K562 (cell line): ENCODE data around the gene PA2G4. TPM values are rescaled to one million over a fixed set of nuclear protein-coding genes. Genes with fewer than 3 reads are reported as not detected.
A peak's percentile ranks its signal among the peaks of the same experiment; 100 is the strongest.

Source experiments
- ATAC-seq: fragments of 200-7000 bp; cut with Tn5 transposase; 3 replicates; pipeline ENCODE4 v1.9.1; 2020; ENCODE audit warnings: moderate library complexity
- BruUV-seq: library from RNA; stranded (reverse); fragments of 400-500 nt; replicated peaks from 2 replicates; lab custom pipeline; 2021; lab: Mats Ljungman, UMichigan
- CTCF ChIA-PET: fragments of 300-600 bp; formaldehyde crosslinking; extraction: SDS; loops from one replicate; lab custom pipeline; 2021; ENCODE audit warnings: low intra/inter-chr PET ratio; lab: Yijun Ruan, JAX
- POLR2A ChIA-PET: fragments of 300-600, 350-650 bp; sonication (Branson Sonifier 250); formaldehyde crosslinking; extraction: SDS; loops from one replicate; lab custom pipeline; 2021; ENCODE audit warnings: antibody characterized with exemption, inconsistent platforms; lab: Yijun Ruan, JAX
- DNase-seq, 4 experiments: peaks; one replicate each; pipeline versions ENCODE4 v3.0.0 to v3.0.0-alpha.2; 2011 to 2018; ENCODE audit warnings: low spot score in 3 of 4, mixed read lengths in 3 of 4; ENCODE audit errors: extremely low read depth in 1 of 4
- FAIRE-seq: peaks from 2 replicates; lab custom pipeline; 2011; peaks lifted over from hg19 to GRCh38; lab: Jason Lieb, UNC
- H2AFZ ChIP-seq: 2 replicates; pipeline ENCODE4 v1.6.0; 2011; ENCODE audit warnings: low read depth, low read length, control low read depth, inconsistent platforms
- H3K27ac ChIP-seq: fragments of 200-600 bp; 3 replicates; pipeline ENCODE4 v1.8.0; 2011; ENCODE audit warnings: low read depth, mild to moderate bottlenecking, control low read depth, inconsistent platforms, low read length, moderate library complexity, mixed read lengths; ENCODE audit errors: extremely low read depth
- H3K27me3 ChIP-seq, 2 experiments: fragments of 300-600 bp in 1 of 2; 2 replicates in 1 of 2; 3 replicates in 1 of 2; pipeline versions ENCODE4 v1.6.0 to v1.8.0; 2011; ENCODE audit warnings: inconsistent platforms in 2 of 2, low read length in 2 of 2, mild to moderate bottlenecking in 1 of 2, mixed read lengths in 1 of 2, moderate library complexity in 1 of 2; ENCODE audit not compliant: control insufficient read depth in 2 of 2, insufficient read depth in 2 of 2
- H3K36me3 ChIP-seq: fragments of 300-600 bp; 3 replicates; pipeline ENCODE4 v1.8.0; 2011; ENCODE audit warnings: mild to moderate bottlenecking, low read length, inconsistent platforms; ENCODE audit not compliant: control insufficient read depth, insufficient read depth
- H3K4me1 ChIP-seq, 2 experiments: fragments of 200-600 bp in 1 of 2; replicated peaks in 1 of 2; 2 replicates in 1 of 2; 3 replicates in 1 of 2; pipeline versions ENCODE4 v1.5.1 to v1.8.0; 2011; ENCODE audit warnings: inconsistent platforms in 2 of 2, low read length in 2 of 2, mild to moderate bottlenecking in 1 of 2, mixed read lengths in 1 of 2, moderate library complexity in 1 of 2; ENCODE audit not compliant: control insufficient read depth in 2 of 2, insufficient read depth in 2 of 2
- H3K4me2 ChIP-seq: 2 replicates; pipeline ENCODE4 v1.6.1; 2011; ENCODE audit warnings: low read length, control low read depth, inconsistent platforms, mixed read lengths; ENCODE audit not compliant: insufficient read depth
- H3K4me3 ChIP-seq: fragments of 200-600 bp; sonication (generic), shearing (Covaris generic); 2 replicates; pipeline ENCODE4 v1.5.1; 2016; ENCODE audit warnings: control low read depth, inconsistent platforms
- H3K79me2 ChIP-seq: fragments of 200-600 bp; 3 replicates; pipeline ENCODE4 v1.8.0; 2011; ENCODE audit warnings: low read length, inconsistent platforms; ENCODE audit not compliant: control insufficient read depth, insufficient read depth
- H3K9ac ChIP-seq, 2 experiments: 2 replicates each; pipeline versions ENCODE4 v1.6.0 to v1.6.1; 2011; ENCODE audit warnings: low read depth in 2 of 2, low read length in 2 of 2, control low read depth in 1 of 2, inconsistent platforms in 1 of 2, mild to moderate bottlenecking in 1 of 2, mixed read lengths in 1 of 2; ENCODE audit not compliant: insufficient read depth in 1 of 2
- H3K9me1 ChIP-seq: one replicate; pipeline ENCODE4 v1.6.0; 2011; ENCODE audit warnings: inconsistent platforms, mild to moderate bottlenecking, low read length, moderate library complexity; ENCODE audit not compliant: control insufficient read depth, insufficient read depth
- H3K9me3 ChIP-seq: replicated peaks from 2 replicates; pipeline ENCODE4 v1.5.1; 2011; ENCODE audit warnings: low read depth, low read length, inconsistent platforms; ENCODE audit not compliant: control insufficient read depth, insufficient read depth
- H4K20me1 ChIP-seq: replicated peaks from 2 replicates; pipeline ENCODE4 v1.6.1; 2011; ENCODE audit warnings: low read length, inconsistent platforms, mixed read lengths; ENCODE audit not compliant: control insufficient read depth, insufficient read depth
- MAZ ChIP-seq, 2 experiments: fragments of 450-650 bp in 1 of 2; sonication (generic) in 1 of 2; formaldehyde crosslinking; IDR thresholded peaks in 1 of 2; conservative IDR thresholded peaks in 1 of 2; 2 replicates each; pipeline versions ENCODE4 v1.4.0 to v1.5.0; 2020; ENCODE audit warnings: mild to moderate bottlenecking in 1 of 2, missing genetic modification reagents in 1 of 2
- NCOA6 ChIP-seq: fragments of 450-650 bp; IDR thresholded peaks from 2 replicates; pipeline ENCODE4 v1.6.1; 2017; ENCODE audit warnings: mild to moderate bottlenecking
- POLR2A ChIP-seq: fragments of 450-650 bp; conservative IDR thresholded peaks from 2 replicates; pipeline ENCODE4 v1.6.1; 2016
- POLR2AphosphoS2 ChIP-seq: IDR thresholded peaks from 2 replicates; pipeline ENCODE4 v1.6.1; 2012; ENCODE audit warnings: low read length, improper control_type of control experiment
- POLR2AphosphoS5 ChIP-seq: IDR thresholded peaks from 2 replicates; pipeline ENCODE4 v1.6.1; 2011; ENCODE audit warnings: mild to moderate bottlenecking, low read depth, low read length, moderate library complexity; ENCODE audit not compliant: control insufficient read depth, insufficient read depth
- POLR2G ChIP-seq: fragments of 200-400 bp; formaldehyde crosslinking; IDR thresholded peaks from 2 replicates; pipeline ENCODE4 v1.6.1; 2017; ENCODE audit warnings: low read depth, mild to moderate bottlenecking, antibody characterized with exemption, low read length, moderate library complexity
- RB1 ChIP-seq: fragments of 450-650 bp; IDR thresholded peaks from 2 replicates; pipeline ENCODE4 v1.6.1; 2017; ENCODE audit warnings: low read depth, mild to moderate bottlenecking
- RBFOX2 ChIP-seq: fragments of 200-400 bp; formaldehyde crosslinking; IDR thresholded peaks from 2 replicates; pipeline ENCODE4 v1.6.1; 2017; ENCODE audit warnings: low read depth, mild to moderate bottlenecking, low read length, moderate library complexity
- SUPT5H ChIP-seq: fragments of 450-650 bp; IDR thresholded peaks from 2 replicates; pipeline ENCODE4 v1.6.1; 2016
- TAL1 ChIP-seq: fragments of 450-650 bp; IDR thresholded peaks from 2 replicates; pipeline ENCODE4 v1.6.1; 2016; ENCODE audit warnings: mild to moderate bottlenecking
- ZBTB40 ChIP-seq, 2 experiments: fragments of 450-650 bp in 1 of 2; sonication (generic) in 1 of 2; formaldehyde crosslinking in 1 of 2; IDR thresholded peaks; 2 replicates each; pipeline versions ENCODE4 v1.7.1 to v1.9.0; 2016 to 2022; ENCODE audit warnings: inconsistent platforms in 1 of 2, mild to moderate bottlenecking in 1 of 2, missing genetic modification reagents in 1 of 2
- ZC3H4 ChIP-seq: sonication (generic); formaldehyde crosslinking; IDR thresholded peaks from 2 replicates; pipeline ENCODE4 v1.9.0; 2021; ENCODE audit warnings: missing genetic modification reagents, borderline replicate concordance
- ZNF431 ChIP-seq: sonication (generic); formaldehyde crosslinking; IDR thresholded peaks from 2 replicates; pipeline ENCODE4 v1.8.0; 2022; ENCODE audit warnings: mild to moderate bottlenecking, missing genetic modification reagents
- whole genome bisulfite sequencing: fragments of 100-300 bp; shearing (Covaris generic); methylation state at CpG from one replicate; pipeline ENCODE4 v1.1.6; 2016; ENCODE audit warnings: low coverage, mixed read lengths; ENCODE audit not compliant: insufficient coverage; ENCODE audit errors: missing lambda C conversion rate; 5-methylcytosine and 5-hydroxymethylcytosine counted together
- in situ Hi-C: fragments of 300-500 bp; cut with MboI; formaldehyde crosslinking; loops from 4 replicates; pipeline ENCODE4 v1.15.0; 2018; ENCODE audit warnings: inconsistent platforms, mixed read lengths
- intact Hi-C: fragments of 100-400 bp; cut with micrococcal nuclease; formaldehyde crosslinking; loops from 2 replicates; pipeline ENCODE4 v1.14.2; 2022
- polyA plus RNA-seq, 8 experiments: library from polyadenylated mRNA; depleted of rRNA in 4 of 8; stranded (reverse) in 5 of 8; unstranded in 3 of 8; fragments of >200 nt; fragmentation: Nextera tagmentation in 2 of 8; fragmentation: Illumina TruSeq in 1 of 8; extraction: Ambion mirVana in 2 of 8; extraction: Trizol in 1 of 8; gene quantifications; 2 replicates each; pipeline versions ENCODE4 v1.2.1 to v1.2.3, GENCODE V29; 2011 to 2014; ENCODE audit warnings: inconsistent platforms in 1 of 8, missing spikeins in 1 of 8
- total RNA-seq, 7 experiments: library from RNA; depleted of rRNA in 6 of 7; stranded (reverse); fragments of >200 nt in 6 of 7; fragmentation: Illumina TruSeq in 2 of 7; extraction: Trizol in 2 of 7; gene quantifications; 2 replicates each; pipeline versions ENCODE4 v1.2.1 to v1.2.3, GENCODE V29; 2011 to 2021; ENCODE audit warnings: low replicate concordance in 1 of 7

PA2G4 gene
- total and polyA plus RNA-seq, 9 of the 15 experiments (the other 6 are each of a cell fraction or from before 2014, with no cell fraction given) = 230 to 925 (median 638) TPM

- in situ Hi-C loops = no loop called here
- no peaks in the 10 kb centered on the region for H3K27me3 ChIP-seq
- 0 out of 4 replicates have a peak, but pooled peaks of 1 of the 2 experiments have one; percentile 9 for TF ChIP-seq MAZ (CRISPR knock-in tag; conservative IDR thresholded peaks at IDR 0.05 in 1 of 2, IDR thresholded peaks at IDR 0.05 in 1 of 2)
- peak; percentile 47; the same call in 1 of the 2 replicates for TF ChIP-seq POLR2G
- TF ChIP-seq SUPT5H = peak; percentile 52
- no peak for TF ChIP-seq NCOA6
- no peak for TF ChIP-seq ZBTB40 (IDR thresholded peaks at IDR 0.05)
- TF ChIP-seq ZBTB40 (CRISPR knock-in tag; IDR thresholded peaks at IDR 0.05) = 0 out of 2 replicates have a peak, but pooled peaks have one; percentile 28
- peak; percentile 9; the same call in 1 of the 2 replicates for TF ChIP-seq ZC3H4 (CRISPR knock-in tag)
- no peak for TF ChIP-seq RB1
- TF ChIP-seq POLR2AphosphoS5 = peak; percentile 24; the same call in 1 of the 2 replicates
- TF ChIP-seq POLR2AphosphoS2 = peak; percentile 57
- TF ChIP-seq RBFOX2 = peak; percentile 74
- 0 out of 2 replicates have a peak, but pooled peaks have one; percentile 32 for TF ChIP-seq ZNF431 (CRISPR knock-in tag)
- no peak for TF ChIP-seq TAL1
- peak; percentile 58 for TF ChIP-seq POLR2A
- TF ChIP-seq, all 486 proteins: peak for 10
- ATAC-seq = no peak
- peak overlapping the region; percentile 80 for H3K4me2 ChIP-seq
- CTCF ChIA-PET = no interaction called here
- peak overlapping the region; percentile 90; the same call in 1 of the 2 replicates for H3K4me3 ChIP-seq
- no peaks in the 10 kb centered on the region for H3K9me3 ChIP-seq
- BruUV-seq = no TSS peak
- no peak overlapping the region for H2AFZ ChIP-seq
- no peak for DNase-seq
- peaks cover 34% of the 10 kb centered on the region; the same call in 1 of the 2 replicates for H4K20me1 ChIP-seq
- no peak for FAIRE-seq
- H3K79me2 ChIP-seq = peaks cover 40% of the 10 kb centered on the region
- peaks cover 3% of the 10 kb centered on the region for H3K9me1 ChIP-seq
- H3K36me3 ChIP-seq = peaks cover 72% of the 10 kb centered on the region
- 76% methylated on average over 7 of the region's 7 CpGs for WGBS
- intact Hi-C loops = no loop called here
- H3K27ac ChIP-seq = peak overlapping the region; percentile 98; the same call in 2 of the 3 replicates
- peak overlapping the region; percentile 67 to 98; a peak in 3 of 4 replicates for H3K9ac ChIP-seq
- POLR2A ChIA-PET = interaction anchor here (0.6 to 8.9 kb wide), 17 partner anchors 9 to 460 kb away, joined by 3 to 124 read pairs (median 7); partner anchors contain the start of genes ESYT1, MYL6B, RNF41 and RPL41
- H3K4me1 ChIP-seq = peaks cover 25 to 34% of the 10 kb centered on the region in 2 experiments; a peak in 4 of 5 replicates
Observed at GRCh38 chr12:56160193-56160763, 55.9 kb downstream of the PA2G4 start.
